Measurements from ENCODE around the gene LRMDA. TPM values are rescaled to one million over a fixed set of nuclear protein-coding genes. Genes with fewer than 3 reads are reported as not detected.

Gene LRMDA
- total and polyA plus RNA-seq, 2 of the 8 experiments (the other 6 are each of a cell fraction or from before 2014, with no cell fraction given) = 0.86 to 2.8 TPM

- no peak overlapping the region for H2BK15ac ChIP-seq (ENCODE audit: low read length)
- H3K4ac ChIP-seq (replicated peaks; ENCODE audit: insufficient read length, low read depth, low read length) = no peak overlapping the region
- no peaks in the 10 kb centered on the region for H3K36me3 ChIP-seq (ENCODE audit: control insufficient read depth in 2 of 4, insufficient read depth in 4 of 4, low read length in 3 of 4)
- no peak overlapping the region for H3K4me2 ChIP-seq (ENCODE audit: insufficient read depth in 1 of 2, low read depth in 2 of 2, low read length in 2 of 2)
- H3K27ac ChIP-seq (ENCODE audit: low read depth, low read length) = no peak overlapping the region
- no peaks in the 10 kb centered on the region for H3K9me3 ChIP-seq (ENCODE audit: insufficient read depth in 2 of 2, low read depth in 1 of 2, low read length in 1 of 2)
- H2BK20ac ChIP-seq (ENCODE audit: low read length) = no peak overlapping the region
- no peak overlapping the region for H3K4me3 ChIP-seq (ENCODE audit: extremely low read depth in 1 of 4, insufficient read depth in 2 of 4, low read depth in 3 of 4, low read length in 4 of 4)
- no peak overlapping the region for H4K5ac ChIP-seq (ENCODE audit: insufficient read length, low read depth, low read length)
- H2BK12ac ChIP-seq (ENCODE audit: low read depth, low read length) = no peak overlapping the region
- H3K27me3 ChIP-seq (replicated peaks in 1 of 4; ENCODE audit: control insufficient read depth in 3 of 4, extremely low read depth in 1 of 4, insufficient read depth in 3 of 4, low read length in 3 of 4) = no peaks in the 10 kb centered on the region; a peak in 1 of 7 replicates
- H2AFZ ChIP-seq (ENCODE audit: low read length) = no peak overlapping the region
- no peak overlapping the region for H2AK5ac ChIP-seq (ENCODE audit: low read depth, low read length)
- H2BK120ac ChIP-seq (replicated peaks; ENCODE audit: low read depth, low read length) = no peak overlapping the region
- no peak overlapping the region for H3K14ac ChIP-seq (ENCODE audit: insufficient read length)
- no peak overlapping the region for H3K56ac ChIP-seq (replicated peaks; ENCODE audit: insufficient read length, low read depth, low read length)
- peaks cover 0 to 6% (median 4%) of the 10 kb centered on the region in 4 experiments; a peak in 5 of 7 replicates for H3K4me1 ChIP-seq (replicated peaks in 1 of 4; ENCODE audit: control insufficient read depth in 3 of 4, insufficient read depth in 4 of 4, low read length in 3 of 4)
- no peak overlapping the region for H3K9ac ChIP-seq (replicated peaks in 1 of 4; ENCODE audit: extremely low read depth in 1 of 4, low read depth in 3 of 4, low read length in 3 of 4)
- H3K23me2 ChIP-seq (ENCODE audit: low read depth, low read length) = no peaks in the 10 kb centered on the region; the same call in 1 of the 2 replicates
- H3K18ac ChIP-seq (ENCODE audit: extremely low read depth, low read length) = no peak overlapping the region
- no peak overlapping the region for H4K91ac ChIP-seq (replicated peaks; ENCODE audit: insufficient read length, low read length)
- CTCF ChIA-PET (ENCODE audit: partially characterized antibody) = no interaction called here
- H4K20me1 ChIP-seq (replicated peaks in 1 of 2; ENCODE audit: control insufficient read depth in 1 of 2, insufficient read depth in 2 of 2, low read length in 2 of 2) = no peaks in the 10 kb centered on the region
- no peaks in the 10 kb centered on the region for H3K79me2 ChIP-seq (ENCODE audit: control insufficient read depth in 1 of 2, insufficient read depth in 2 of 2, low read length in 2 of 2)
- DNase-seq (ENCODE audit: low read depth in 1 of 2, low spot score in 2 of 2) = no peak
- no peak for FAIRE-seq
- POLR2A ChIA-PET (ENCODE audit: partially characterized antibody) = no interaction called here
- no peak overlapping the region for H4K8ac ChIP-seq (ENCODE audit: extremely low read depth, insufficient read depth, low read length)
- H3K23ac ChIP-seq (ENCODE audit: insufficient read length) = no peak overlapping the region
- no peak overlapping the region for H2BK5ac ChIP-seq (ENCODE audit: low read depth, low read length)
- no peaks in the 10 kb centered on the region for H3K79me1 ChIP-seq (ENCODE audit: low read depth, low read length)
- no peak for TF ChIP-seq NANOG (IDR thresholded peaks at IDR 0.05; ENCODE audit: insufficient read depth, low read depth, low read length, poor library complexity, severe bottlenecking)
- no peak for TF ChIP-seq SP1 (IDR thresholded peaks at IDR 0.05; ENCODE audit: low read depth, low read length)
- TF ChIP-seq GABPA (IDR thresholded peaks at IDR 0.05; ENCODE audit: borderline replicate concordance, insufficient read depth, low read length) = no peak
- no peak for TF ChIP-seq FOSL1 (IDR thresholded peaks at IDR 0.05; ENCODE audit: insufficient read depth, low read depth, low read length)
- no peak for TF ChIP-seq CEBPB (IDR thresholded peaks at IDR 0.05; ENCODE audit: low read depth, low read length)
- TF ChIP-seq SIN3A (conservative IDR thresholded peaks at IDR 0.05 in 1 of 2, IDR thresholded peaks at IDR 0.05 in 1 of 2; ENCODE audit: low read depth in 1 of 2, low read length in 2 of 2) = no peak
- TF ChIP-seq SP4 (IDR thresholded peaks at IDR 0.05; ENCODE audit: low read length) = no peak
- TF ChIP-seq CTBP2 (IDR thresholded peaks at IDR 0.05; ENCODE audit: borderline replicate concordance, insufficient read depth, insufficient read length, low read length) = no peak
- TF ChIP-seq CHD2 (IDR thresholded peaks at IDR 0.05; ENCODE audit: low read length) = no peak
These were observed 334.7 kb downstream of the LRMDA start for GRCh38 chr10:75766106-75766505.
